Measurements from ENCODE around the gene STT3B.

Gene STT3B

DNA sequence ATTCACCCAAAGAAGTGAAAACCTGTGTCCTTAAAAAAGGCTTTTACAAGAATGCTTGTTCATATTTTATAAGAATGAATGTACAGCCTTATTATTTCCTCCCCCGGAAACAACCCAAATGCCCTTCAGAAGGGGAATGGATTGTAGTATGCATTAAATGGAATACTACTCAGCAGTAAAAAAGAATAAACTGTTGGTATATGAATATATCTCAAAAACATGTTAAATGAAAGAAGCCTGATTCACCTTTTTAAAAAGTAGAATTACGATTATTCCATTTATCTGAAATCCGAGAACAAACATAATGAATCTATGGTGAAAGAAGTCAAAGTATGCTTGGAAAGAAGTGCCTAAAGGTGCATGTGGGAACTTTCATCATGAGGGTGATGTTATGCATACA lies 20.5 kb downstream of the STT3B start:
- Histone ChIP-seq H3K56ac (ENCODE audit: low read length) (no peak overlapping the region), H4K5ac (ENCODE audit: low read length) (no peak overlapping the region), H3K27me3 (ENCODE audit: insufficient read depth, low read length, poor library complexity) (no peaks in the 10 kb centered on the region), H3K79me1 (ENCODE audit: low read length) (no peaks in the 10 kb centered on the region), H2BK15ac (replicated peaks; ENCODE audit: low read depth) (no peak overlapping the region), H2BK5ac (ENCODE audit: low read length) (no peak overlapping the region), H3K23ac (ENCODE audit: low read length) (no peak overlapping the region), H3K27ac (ENCODE audit: low read depth, low read length) (no peak overlapping the region), H3K18ac (ENCODE audit: low read length) (no peak overlapping the region), H3K4ac (ENCODE audit: low read depth, low read length) (no peak overlapping the region), H3K4me3 (ENCODE audit: low read length) (no peak overlapping the region), H3K36me3 (ENCODE audit: control insufficient read depth, insufficient read depth, low read length) (no peaks in the 10 kb centered on the region), H2BK120ac (ENCODE audit: low read depth, low read length) (no peak overlapping the region), H3K9ac (ENCODE audit: low read length) (no peak overlapping the region), H3K4me1 (ENCODE audit: control insufficient read depth, low read depth, low read length) (no peaks in the 10 kb centered on the region), H2AK5ac (ENCODE audit: low read length) (no peak overlapping the region), H3K4me2 (ENCODE audit: low read length) (no peak overlapping the region), H4K8ac (ENCODE audit: low read depth, low read length) (no peak overlapping the region), H3K79me2 (ENCODE audit: control insufficient read depth, insufficient read depth, low read length) (peaks cover 77% of the 10 kb centered on the region)
- DNase-seq, result no peak
- WGBS (ENCODE audit: extremely low coverage, insufficient coverage, low lambda C conversion rate), result no CpG with 5 or more reads among the region's 3 CpGs

DNA sequence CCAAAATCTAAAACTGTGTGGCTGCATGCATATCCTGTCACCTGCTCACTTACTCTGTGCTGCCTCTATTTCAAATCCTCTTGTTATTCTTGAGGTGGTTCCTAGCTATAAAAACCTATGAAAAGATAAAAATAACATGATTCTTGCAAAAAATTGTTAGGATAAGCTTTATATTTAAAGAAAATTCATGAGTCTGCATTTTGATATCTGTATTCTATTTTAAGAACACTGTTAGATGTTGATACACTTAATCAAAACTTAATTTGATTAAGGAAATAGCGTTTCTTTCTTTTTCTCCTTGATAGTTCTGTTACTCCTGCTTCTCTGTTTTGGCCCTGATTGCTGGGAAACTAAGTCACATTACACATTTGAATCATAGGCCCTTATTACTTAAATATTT lies 22.5 kb downstream of the STT3B start:
- H3K23ac ChIP-seq (ENCODE audit: low read length), result no peak overlapping the region
- H2BK120ac ChIP-seq (ENCODE audit: low read depth, low read length), result no peak overlapping the region
- H3K9ac ChIP-seq (ENCODE audit: low read length), result no peak overlapping the region
- peaks cover 74% of the 10 kb centered on the region for H3K79me2 ChIP-seq (ENCODE audit: control insufficient read depth, insufficient read depth, low read length)
- no peak overlapping the region for H3K56ac ChIP-seq (ENCODE audit: low read length)
- no peaks in the 10 kb centered on the region for H3K79me1 ChIP-seq (ENCODE audit: low read length)
- DNase-seq, result no peak
- H3K18ac ChIP-seq (ENCODE audit: low read length), result no peak overlapping the region
- H3K36me3 ChIP-seq (ENCODE audit: control insufficient read depth, insufficient read depth, low read length), result no peaks in the 10 kb centered on the region
- H3K4me3 ChIP-seq (ENCODE audit: low read length), result no peak overlapping the region
- H2BK5ac ChIP-seq (ENCODE audit: low read length), result no peak overlapping the region
- no peak overlapping the region for H4K5ac ChIP-seq (ENCODE audit: low read length)
- H3K27me3 ChIP-seq (ENCODE audit: insufficient read depth, low read length, poor library complexity), result no peaks in the 10 kb centered on the region
- H3K4me2 ChIP-seq (ENCODE audit: low read length), result no peak overlapping the region
- no peaks in the 10 kb centered on the region for H3K4me1 ChIP-seq (ENCODE audit: control insufficient read depth, low read depth, low read length)
- H3K4ac ChIP-seq (ENCODE audit: low read depth, low read length), result no peak overlapping the region
- no CpG with 5 or more reads among the region's 1 CpG for WGBS (ENCODE audit: extremely low coverage, insufficient coverage, low lambda C conversion rate)
- no peak overlapping the region for H3K27ac ChIP-seq (ENCODE audit: low read depth, low read length)
- no peak overlapping the region for H4K8ac ChIP-seq (ENCODE audit: low read depth, low read length)
- no peak overlapping the region for H2BK15ac ChIP-seq (replicated peaks; ENCODE audit: low read depth)
- no peak overlapping the region for H2AK5ac ChIP-seq (ENCODE audit: low read length)

DNA sequence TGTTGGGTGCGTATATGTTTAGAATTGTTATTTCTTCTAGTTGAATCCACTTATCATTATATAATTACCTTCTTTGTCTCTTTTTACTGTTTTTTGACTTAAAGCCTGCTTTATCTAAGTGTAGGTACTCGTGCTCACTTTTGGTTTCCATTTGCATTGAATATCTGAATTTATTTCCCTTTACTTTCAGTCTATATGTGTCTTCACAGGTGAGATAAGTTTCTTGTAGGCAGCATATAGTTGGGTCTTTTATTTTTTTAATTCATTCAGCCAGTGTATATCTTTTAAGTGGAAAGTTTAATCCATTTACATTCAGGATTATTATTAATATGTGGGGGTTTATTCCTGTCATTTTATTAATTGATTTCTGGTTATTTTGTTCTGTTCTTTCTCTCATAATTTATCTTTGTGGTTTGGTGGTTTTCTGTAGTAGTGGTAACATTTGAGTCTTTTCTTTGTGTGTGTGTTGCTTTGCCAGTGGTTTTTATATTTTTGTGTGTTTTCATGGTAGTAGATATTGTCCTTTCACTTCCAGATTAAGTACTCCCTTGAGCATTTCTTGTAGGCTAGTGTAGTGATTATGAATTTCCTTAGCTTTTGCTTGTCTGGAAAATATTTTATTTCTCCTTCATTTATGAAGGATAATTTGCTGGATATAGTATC lies 27.3 kb downstream of the STT3B start:
- Histone ChIP-seq H3K4me3 (ENCODE audit: low read length) (no peak overlapping the region), H3K4ac (ENCODE audit: low read depth, low read length) (no peak overlapping the region), H3K27ac (ENCODE audit: low read depth, low read length) (no peak overlapping the region), H3K36me3 (ENCODE audit: control insufficient read depth, insufficient read depth, low read length) (no peaks in the 10 kb centered on the region), H3K4me1 (ENCODE audit: control insufficient read depth, low read depth, low read length) (peaks cover 9% of the 10 kb centered on the region), H3K79me2 (ENCODE audit: control insufficient read depth, insufficient read depth, low read length) (peaks cover 68% of the 10 kb centered on the region), H2BK15ac (replicated peaks; ENCODE audit: low read depth) (no peak overlapping the region), H3K79me1 (ENCODE audit: low read length) (peaks cover 9% of the 10 kb centered on the region), H4K8ac (ENCODE audit: low read depth, low read length) (no peak overlapping the region), H2BK120ac (ENCODE audit: low read depth, low read length) (no peak overlapping the region), H2AK5ac (ENCODE audit: low read length) (no peak overlapping the region), H3K56ac (ENCODE audit: low read length) (no peak overlapping the region), H2BK5ac (ENCODE audit: low read length) (no peak overlapping the region), H3K18ac (ENCODE audit: low read length) (no peak overlapping the region), H3K9ac (ENCODE audit: low read length) (no peak overlapping the region), H3K27me3 (ENCODE audit: insufficient read depth, low read length, poor library complexity) (no peaks in the 10 kb centered on the region), H3K4me2 (ENCODE audit: low read length) (no peak overlapping the region), H4K5ac (ENCODE audit: low read length) (no peak overlapping the region), H3K23ac (ENCODE audit: low read length) (no peak overlapping the region)
- WGBS (ENCODE audit: extremely low coverage, insufficient coverage, low lambda C conversion rate), result no CpG with 5 or more reads among the region's 2 CpGs
- DNase-seq, result no peak

DNA sequence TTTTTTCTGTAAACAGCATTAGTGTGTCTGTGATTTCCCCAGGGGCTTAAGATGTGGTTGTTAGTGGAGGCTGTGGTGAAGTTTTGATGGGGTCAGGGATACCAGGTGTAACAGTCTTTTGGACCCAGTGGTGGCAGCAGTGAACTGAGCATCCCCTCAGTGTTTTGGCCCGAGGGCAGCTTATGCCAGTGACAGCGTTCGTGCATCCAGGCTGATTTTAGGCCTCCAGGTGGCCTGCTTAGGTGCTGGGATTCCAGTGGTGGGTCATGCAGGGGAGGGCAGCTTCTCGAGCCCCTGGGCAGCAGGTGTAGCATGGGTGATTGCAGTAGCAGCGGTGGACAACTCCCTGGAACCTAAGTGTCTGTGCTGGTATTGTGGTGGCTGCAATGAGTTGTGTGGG lies 29.2 kb downstream of the STT3B start:
- H3K27me3 ChIP-seq (ENCODE audit: insufficient read depth, low read length, poor library complexity), result no peaks in the 10 kb centered on the region
- no peak overlapping the region for H4K8ac ChIP-seq (ENCODE audit: low read depth, low read length)
- H3K27ac ChIP-seq (ENCODE audit: low read depth, low read length), result peak overlapping the region; percentile 10
- H3K4me3 ChIP-seq (ENCODE audit: low read length), result no peak overlapping the region
- peaks cover 9% of the 10 kb centered on the region for H3K4me1 ChIP-seq (ENCODE audit: control insufficient read depth, low read depth, low read length)
- H2BK15ac ChIP-seq (replicated peaks; ENCODE audit: low read depth), result no peak overlapping the region
- no peak overlapping the region for H2BK5ac ChIP-seq (ENCODE audit: low read length)
- peaks cover 68% of the 10 kb centered on the region for H3K79me2 ChIP-seq (ENCODE audit: control insufficient read depth, insufficient read depth, low read length)
- H3K79me1 ChIP-seq (ENCODE audit: low read length), result peaks cover 11% of the 10 kb centered on the region
- no peak overlapping the region for H3K23ac ChIP-seq (ENCODE audit: low read length)
- no peak overlapping the region for H3K18ac ChIP-seq (ENCODE audit: low read length)
- no peak overlapping the region for H3K4ac ChIP-seq (ENCODE audit: low read depth, low read length)
- peak; percentile 76 for DNase-seq
- H3K4me2 ChIP-seq (ENCODE audit: low read length), result peak overlapping the region; percentile 21
- H3K9ac ChIP-seq (ENCODE audit: low read length), result no peak overlapping the region
- H2AK5ac ChIP-seq (ENCODE audit: low read length), result no peak overlapping the region
- H3K36me3 ChIP-seq (ENCODE audit: control insufficient read depth, insufficient read depth, low read length), result no peaks in the 10 kb centered on the region
- H4K5ac ChIP-seq (ENCODE audit: low read length), result no peak overlapping the region
- no CpG with 5 or more reads among the region's 5 CpGs for WGBS (ENCODE audit: extremely low coverage, insufficient coverage, low lambda C conversion rate)
- no peak overlapping the region for H2BK120ac ChIP-seq (ENCODE audit: low read depth, low read length)
- H3K56ac ChIP-seq (ENCODE audit: low read length), result peak overlapping the region; percentile 61

DNA sequence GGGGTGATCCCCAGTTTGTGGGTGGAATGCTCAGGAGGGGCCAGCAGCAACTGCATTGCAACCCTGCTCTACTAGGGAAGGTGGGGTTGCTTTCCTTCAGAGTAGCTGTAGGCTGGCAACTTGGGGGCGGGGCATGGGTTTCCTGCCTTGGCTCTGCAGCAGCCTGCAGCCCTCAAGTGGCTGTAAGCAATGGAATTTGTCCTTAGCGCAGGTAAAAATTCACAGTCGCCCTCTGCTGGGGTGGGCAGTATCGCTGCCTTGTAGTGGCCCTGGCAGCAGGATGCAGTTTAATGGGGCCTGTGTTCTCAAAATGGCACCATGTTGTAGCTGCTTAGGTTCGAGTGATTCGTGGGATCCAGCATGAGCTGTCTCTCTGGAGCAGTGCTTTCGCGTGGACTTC lies 29.8 kb downstream of the STT3B start:
- Histone ChIP-seq H3K23ac (ENCODE audit: low read length) (no peak overlapping the region), H3K79me2 (ENCODE audit: control insufficient read depth, insufficient read depth, low read length) (peaks cover 67% of the 10 kb centered on the region), H3K9ac (ENCODE audit: low read length) (no peak overlapping the region), H3K18ac (ENCODE audit: low read length) (no peak overlapping the region), H3K4me1 (ENCODE audit: control insufficient read depth, low read depth, low read length) (peaks cover 9% of the 10 kb centered on the region), H3K4me2 (ENCODE audit: low read length) (peak overlapping the region; percentile 21), H2BK120ac (ENCODE audit: low read depth, low read length) (no peak overlapping the region), H2BK5ac (ENCODE audit: low read length) (no peak overlapping the region), H3K4ac (ENCODE audit: low read depth, low read length) (no peak overlapping the region), H3K79me1 (ENCODE audit: low read length) (peaks cover 11% of the 10 kb centered on the region), H3K27me3 (ENCODE audit: insufficient read depth, low read length, poor library complexity) (no peaks in the 10 kb centered on the region), H4K5ac (ENCODE audit: low read length) (no peak overlapping the region), H3K27ac (ENCODE audit: low read depth, low read length) (peak overlapping the region; percentile 10), H3K36me3 (ENCODE audit: control insufficient read depth, insufficient read depth, low read length) (no peaks in the 10 kb centered on the region), H2AK5ac (ENCODE audit: low read length) (no peak overlapping the region), H3K4me3 (ENCODE audit: low read length) (no peak overlapping the region), H2BK15ac (replicated peaks; ENCODE audit: low read depth) (no peak overlapping the region), H4K8ac (ENCODE audit: low read depth, low read length) (no peak overlapping the region), H3K56ac (ENCODE audit: low read length) (peak overlapping the region; percentile 61)
- peak; percentile 90 for DNase-seq
- no CpG with 5 or more reads among the region's 8 CpGs for WGBS (ENCODE audit: extremely low coverage, insufficient coverage, low lambda C conversion rate)

DNA sequence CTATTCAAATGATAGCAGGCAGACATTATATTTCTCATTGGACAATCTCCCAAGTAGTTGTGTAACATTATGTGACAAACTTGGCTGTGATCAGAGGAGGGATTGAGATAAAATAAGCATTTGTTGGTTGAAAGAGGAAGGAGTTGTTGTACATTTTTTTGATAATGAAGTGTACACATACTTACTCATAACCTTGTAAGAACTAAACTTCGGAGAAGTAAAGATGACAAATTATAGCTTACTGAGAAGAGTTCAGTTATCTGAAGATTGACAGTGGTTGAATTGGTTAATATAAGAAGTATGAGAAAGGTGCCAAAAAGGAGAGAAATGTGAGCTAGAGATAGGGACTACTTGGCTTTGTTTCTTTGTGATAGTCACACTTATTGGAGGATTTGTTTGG lies 32.6 kb downstream of the STT3B start:
- H2BK5ac ChIP-seq (ENCODE audit: low read length), result no peak overlapping the region
- peaks cover 11% of the 10 kb centered on the region for H3K79me1 ChIP-seq (ENCODE audit: low read length)
- no peak overlapping the region for H3K4me2 ChIP-seq (ENCODE audit: low read length)
- H3K4me3 ChIP-seq (ENCODE audit: low read length), result no peak overlapping the region
- no peak overlapping the region for H3K56ac ChIP-seq (ENCODE audit: low read length)
- H3K4me1 ChIP-seq (ENCODE audit: control insufficient read depth, low read depth, low read length), result peaks cover 9% of the 10 kb centered on the region
- peaks cover 66% of the 10 kb centered on the region for H3K79me2 ChIP-seq (ENCODE audit: control insufficient read depth, insufficient read depth, low read length)
- H4K5ac ChIP-seq (ENCODE audit: low read length), result no peak overlapping the region
- no CpG with 5 or more reads among the region's 1 CpG for WGBS (ENCODE audit: extremely low coverage, insufficient coverage, low lambda C conversion rate)
- H3K18ac ChIP-seq (ENCODE audit: low read length), result no peak overlapping the region
- no peaks in the 10 kb centered on the region for H3K27me3 ChIP-seq (ENCODE audit: insufficient read depth, low read length, poor library complexity)
- no peak overlapping the region for H3K4ac ChIP-seq (ENCODE audit: low read depth, low read length)
- no peaks in the 10 kb centered on the region for H3K36me3 ChIP-seq (ENCODE audit: control insufficient read depth, insufficient read depth, low read length)
- H2BK120ac ChIP-seq (ENCODE audit: low read depth, low read length), result no peak overlapping the region
- DNase-seq, result no peak
- no peak overlapping the region for H2AK5ac ChIP-seq (ENCODE audit: low read length)
- no peak overlapping the region for H2BK15ac ChIP-seq (replicated peaks; ENCODE audit: low read depth)
- H3K23ac ChIP-seq (ENCODE audit: low read length), result no peak overlapping the region
- H4K8ac ChIP-seq (ENCODE audit: low read depth, low read length), result no peak overlapping the region
- no peak overlapping the region for H3K9ac ChIP-seq (ENCODE audit: low read length)
- H3K27ac ChIP-seq (ENCODE audit: low read depth, low read length), result no peak overlapping the region

Measured in mesendoderm (in vitro differentiated cells).